HG03442 (cell line): ENCODE measurements around the gene LCN9.
"Not testable (repeated sequence)": the region's sequence is repeated elsewhere in the genome, so short reads cannot be mapped to it uniquely, and the experiment has no call there.

Experiments
- ATAC-seq: cut with Tn5 transposase; IDR thresholded peaks from one replicate; pipeline ENCODE4 v1.9.1; 2021; ENCODE audit warnings: mild to moderate bottlenecking, moderate library complexity; ENCODE audit not compliant: unreplicated experiment

The LCN9 gene, protein sequence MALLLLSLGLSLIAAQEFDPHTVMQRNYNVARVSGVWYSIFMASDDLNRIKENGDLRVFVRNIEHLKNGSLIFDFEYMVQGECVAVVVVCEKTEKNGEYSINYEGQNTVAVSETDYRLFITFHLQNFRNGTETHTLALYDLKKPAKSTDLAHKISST

DNA sequence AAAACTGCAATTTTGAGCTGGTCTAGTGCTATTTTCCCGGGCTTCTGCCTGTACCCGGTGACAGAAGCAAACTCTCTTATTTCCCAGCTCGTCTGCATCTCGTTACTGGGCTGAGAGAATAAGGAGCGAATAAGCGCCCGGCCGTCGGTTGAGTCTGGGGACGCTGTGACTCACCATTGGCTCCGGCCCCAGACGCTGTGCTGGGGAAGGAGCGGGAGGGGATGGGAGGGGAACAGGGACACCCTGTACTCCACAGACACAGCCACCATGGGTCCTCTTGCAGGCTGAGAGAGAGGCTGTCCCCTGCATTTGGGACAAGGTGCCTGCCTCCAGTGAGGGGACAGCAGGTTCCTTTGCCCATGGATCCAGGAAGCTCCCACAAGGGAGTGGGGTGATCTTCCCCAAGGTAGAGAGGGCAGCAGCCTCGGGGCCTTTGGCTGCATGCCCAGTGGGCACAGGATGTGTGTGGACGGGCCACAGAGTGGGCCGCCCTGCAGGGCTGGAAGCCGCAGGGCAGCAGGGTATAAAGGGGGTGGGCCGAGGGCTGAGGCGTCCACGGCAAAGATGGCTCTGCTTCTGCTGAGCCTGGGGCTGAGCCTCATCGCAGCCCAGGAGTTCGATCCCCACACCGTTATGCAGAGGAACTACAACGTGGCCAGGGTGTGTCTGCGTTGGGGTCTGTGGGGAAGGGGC is at the start of gene LCN9:
LCN9 (plus strand) TSS at position 552 of the 693 bp plus-strand sequence; CDS start at position 565, 13 bp downstream.
- no peak for ATAC-seq

DNA sequence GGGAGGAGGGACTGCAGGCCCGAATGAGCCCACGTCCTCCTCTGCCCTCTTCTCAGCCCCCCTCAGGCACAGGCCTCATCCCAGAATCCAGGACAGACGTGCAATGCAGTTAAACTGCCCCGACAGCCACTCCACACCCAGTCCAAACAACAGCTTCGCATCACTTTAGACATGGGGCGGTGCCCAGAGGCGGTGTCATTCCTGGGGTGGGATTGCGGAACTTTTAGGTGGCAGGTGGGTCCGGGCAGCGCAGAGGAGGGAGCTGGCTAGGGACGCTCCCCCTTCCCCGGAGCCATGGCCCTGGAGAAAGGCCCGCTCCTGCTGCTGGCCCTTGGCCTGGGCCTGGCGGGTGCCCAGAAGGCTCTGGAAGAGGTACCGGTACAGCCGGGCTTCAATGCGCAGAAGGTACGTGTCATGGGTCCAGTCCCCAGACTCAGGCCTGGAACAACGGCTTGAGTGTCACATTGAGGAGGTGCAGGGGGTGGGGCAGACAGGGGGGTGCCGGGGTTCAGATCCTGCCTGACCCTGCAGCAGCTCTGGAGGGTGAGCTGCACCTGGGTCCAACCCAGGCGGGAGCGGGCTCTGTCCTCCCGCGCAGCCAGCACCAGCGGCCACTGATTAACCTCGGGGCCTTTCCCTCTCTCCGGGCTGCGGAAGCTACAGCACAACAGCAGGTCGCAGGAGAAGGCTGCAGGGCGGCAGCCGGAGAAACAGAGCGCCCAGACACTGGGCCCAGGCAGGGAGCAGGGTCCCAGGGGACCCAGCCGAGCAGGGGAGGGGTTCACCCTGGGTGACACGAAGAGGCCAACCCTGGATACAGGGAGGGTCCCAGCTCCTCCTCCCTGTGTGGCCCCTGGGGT is 48.9 kb upstream of the LCN9 start:
- no peak for ATAC-seq

DNA sequence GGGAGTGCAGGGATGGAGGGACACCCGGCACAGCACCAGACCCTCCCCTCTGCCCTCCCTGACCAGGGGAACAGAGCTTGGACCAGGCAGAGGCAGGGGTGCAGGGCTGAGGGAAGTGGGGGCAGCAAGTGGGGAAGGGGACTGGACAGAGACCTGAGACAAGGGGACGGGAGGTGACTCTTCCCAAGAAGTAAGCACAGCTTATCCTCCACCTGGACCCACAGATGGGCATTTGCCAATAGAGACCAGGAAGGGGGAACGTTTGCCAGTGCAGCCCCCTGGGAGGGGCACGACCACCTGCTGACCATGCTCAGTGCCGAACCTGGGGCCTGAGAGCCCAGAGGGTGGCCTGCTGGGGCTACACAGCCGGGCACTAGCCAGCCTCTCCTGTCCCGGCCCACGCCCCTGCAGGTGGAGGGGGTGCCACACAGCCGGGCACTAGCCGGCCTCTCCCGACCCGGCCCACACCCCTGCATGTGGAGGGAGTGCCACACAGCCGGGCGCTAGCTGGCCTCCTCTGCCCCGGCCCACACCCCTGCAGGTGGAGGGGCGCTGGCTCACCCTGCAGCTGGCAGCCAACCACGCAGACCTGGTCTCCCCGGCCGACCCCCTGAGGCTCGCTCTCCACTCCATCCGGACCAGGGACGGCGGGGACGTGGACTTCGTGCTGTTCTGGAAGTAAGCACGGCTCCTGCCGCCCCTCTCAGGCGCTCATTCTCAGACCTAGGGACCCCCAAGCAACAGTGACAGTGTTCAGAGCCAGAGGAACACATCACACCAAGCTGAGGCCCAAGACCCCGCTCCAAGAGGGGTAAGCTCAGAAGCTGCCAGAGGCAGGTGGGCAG is 48.1 kb upstream of the LCN9 start:
- ATAC-seq: no peak

DNA sequence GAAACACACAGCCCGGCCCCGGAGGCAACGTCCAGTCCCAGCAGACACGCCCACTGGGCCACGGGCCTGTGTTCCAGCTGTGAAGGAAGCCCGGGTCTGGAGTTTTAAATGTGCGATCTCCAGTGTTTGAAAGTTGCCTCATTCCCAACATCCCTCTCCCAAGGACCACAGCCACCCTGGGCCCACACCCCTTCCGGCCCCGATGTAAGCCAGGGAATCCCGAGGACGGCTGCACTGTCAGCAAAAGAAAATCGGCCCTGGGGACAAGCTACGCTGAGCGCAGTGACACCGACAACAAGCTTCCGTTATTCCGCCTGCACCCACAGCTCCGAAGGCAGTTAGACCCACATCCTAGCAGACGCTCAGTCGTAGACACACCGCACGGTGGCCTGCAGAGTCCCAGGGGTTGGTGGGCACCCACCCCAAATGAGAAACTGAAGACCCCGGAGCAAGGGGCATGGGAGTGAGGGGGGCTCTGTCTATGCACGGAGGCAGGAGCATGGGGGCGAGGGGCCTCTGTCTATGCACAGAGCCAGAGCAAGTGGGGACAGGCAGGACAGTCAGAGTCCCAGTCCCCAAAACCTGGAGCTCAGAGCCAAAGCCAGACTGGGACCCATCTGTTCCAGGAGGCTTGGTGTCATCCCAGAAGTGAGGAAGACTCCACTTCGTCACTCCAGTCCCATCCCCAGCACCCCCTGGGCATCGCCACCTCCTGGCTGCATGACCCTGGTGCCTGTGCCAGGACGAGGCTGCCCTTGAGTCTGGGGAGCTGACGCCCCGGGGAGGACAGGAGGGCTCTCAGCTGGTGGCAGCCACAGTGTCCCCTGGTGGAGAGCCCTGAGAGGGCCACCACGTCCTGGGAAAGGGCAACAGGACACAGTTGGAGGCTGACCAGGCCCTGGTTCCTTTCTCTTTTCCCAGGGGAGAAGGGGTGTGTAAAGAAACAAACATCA is 47.2 kb upstream of the LCN9 start:
- ATAC-seq: no peak

DNA sequence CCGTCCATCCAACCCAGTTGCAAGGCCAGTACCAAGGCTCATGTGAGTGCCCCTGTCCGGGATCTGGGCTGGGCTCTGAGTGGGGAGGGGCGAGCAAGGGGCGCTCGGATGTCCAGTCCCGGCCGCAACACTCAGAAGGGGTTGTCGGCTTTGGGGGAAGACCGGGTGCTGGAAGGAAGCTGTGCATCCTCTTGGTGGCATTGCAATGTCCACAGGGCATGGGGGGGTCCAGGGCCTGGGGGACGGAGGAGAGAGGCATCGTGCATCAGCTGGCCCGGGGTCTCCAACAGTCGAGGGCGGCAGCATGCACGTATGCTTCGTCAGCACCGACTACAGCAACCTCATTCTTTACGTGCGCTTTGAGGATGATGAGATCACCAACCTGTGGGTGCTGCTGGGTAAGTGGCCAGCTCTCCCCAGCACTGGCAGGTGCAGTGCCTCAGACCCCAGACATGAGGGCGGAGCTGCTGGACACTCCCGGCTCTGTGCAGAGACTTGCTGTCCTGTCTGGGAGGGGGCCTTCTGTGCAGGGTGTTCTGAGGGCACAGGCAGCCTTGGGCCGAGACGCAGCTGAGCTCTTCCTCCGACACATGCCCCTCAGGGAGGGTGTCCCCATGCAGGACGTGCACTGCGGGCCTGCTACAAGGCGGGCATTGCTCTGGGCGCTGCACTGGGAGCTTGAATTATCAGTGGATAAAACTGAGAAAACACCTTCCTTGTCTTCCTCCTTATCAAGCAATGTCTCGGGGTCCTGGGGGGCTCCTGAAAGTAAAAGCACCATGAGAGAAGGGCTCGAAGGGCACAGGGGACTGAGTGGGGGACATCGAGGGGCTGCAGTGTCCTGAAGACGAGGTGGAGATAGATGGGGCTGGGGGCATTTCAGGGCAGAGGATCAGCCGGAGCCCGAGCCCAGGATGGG is 46.2 kb upstream of the LCN9 start:
- ATAC-seq: no peak

DNA sequence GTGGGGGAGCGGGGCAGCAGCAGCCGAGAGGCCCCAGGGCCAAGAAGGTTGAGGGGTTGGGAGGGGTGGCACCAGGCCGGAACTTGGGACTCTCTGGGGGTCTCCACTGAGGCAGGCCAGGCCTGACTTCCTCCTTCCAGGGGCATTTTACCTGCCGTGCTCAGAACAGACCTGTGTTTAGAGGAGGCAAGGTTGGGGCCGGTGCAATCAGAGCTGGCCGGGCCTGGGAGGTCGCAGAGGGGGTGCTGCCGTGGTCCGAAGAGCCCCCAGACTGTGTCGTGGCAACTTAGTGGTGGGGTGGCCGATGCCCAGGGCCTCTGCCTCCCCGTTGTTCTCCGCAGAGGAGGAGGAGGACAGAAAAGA is 45.6 kb upstream of the LCN9 start:
- no peak for ATAC-seq

DNA sequence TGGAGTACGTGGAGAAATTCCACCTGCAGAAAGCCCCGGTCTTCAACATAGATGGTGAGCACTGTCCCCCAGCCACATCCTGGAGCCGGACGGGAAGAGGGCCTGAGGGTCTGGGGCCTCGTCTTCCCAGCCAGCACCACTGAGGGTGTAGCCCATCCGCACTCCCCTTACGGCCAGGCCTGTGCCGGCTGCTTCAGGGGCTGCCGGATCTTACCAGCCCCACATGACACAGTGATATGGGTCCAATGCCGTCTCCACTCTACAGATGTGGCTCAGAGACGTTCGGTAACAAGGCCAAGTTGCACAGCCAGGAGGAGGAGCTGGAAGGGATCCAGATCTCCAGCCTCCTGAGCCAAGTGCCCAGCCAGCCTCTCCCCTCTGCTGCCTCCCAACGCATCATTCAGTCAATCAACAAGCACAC is 45.1 kb upstream of the LCN9 start:
- ATAC-seq: no peak

DNA sequence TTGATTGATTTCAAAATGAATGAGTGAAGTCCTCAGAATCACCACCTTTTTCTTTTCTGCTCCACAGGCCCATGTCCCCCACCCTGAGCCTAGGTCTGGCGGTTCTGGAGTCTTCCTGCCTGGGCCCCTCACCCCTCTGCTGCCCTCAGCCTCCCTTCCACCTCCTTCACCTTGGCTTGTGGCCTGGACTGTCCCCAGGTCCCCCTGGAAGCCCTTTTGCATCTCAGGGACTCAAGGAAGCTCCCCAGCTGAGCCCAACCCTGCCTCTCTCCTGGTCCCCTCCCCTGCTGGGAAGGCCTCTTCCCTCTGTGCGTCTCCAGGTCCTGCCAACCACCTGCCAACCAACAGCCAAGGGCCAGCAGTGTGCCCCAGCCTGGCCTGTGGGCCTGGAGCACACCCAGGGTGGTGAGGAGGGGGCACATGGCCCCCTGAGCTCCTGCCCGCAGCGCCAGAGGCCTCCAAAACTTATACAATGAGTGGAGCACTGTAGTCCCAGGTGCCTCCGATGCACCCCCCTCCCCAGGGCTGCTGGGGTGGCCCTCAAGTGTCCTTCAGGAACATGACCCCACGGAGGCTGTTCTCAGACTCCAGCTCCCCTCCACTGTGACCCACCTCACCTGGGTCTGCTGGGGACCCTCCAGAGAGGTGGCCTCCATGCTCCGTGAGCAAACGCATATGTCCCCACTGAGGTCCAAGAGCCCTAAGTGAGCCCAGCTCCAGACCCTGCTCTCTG is 44.1 kb upstream of the LCN9 start:
- no peak for ATAC-seq

DNA sequence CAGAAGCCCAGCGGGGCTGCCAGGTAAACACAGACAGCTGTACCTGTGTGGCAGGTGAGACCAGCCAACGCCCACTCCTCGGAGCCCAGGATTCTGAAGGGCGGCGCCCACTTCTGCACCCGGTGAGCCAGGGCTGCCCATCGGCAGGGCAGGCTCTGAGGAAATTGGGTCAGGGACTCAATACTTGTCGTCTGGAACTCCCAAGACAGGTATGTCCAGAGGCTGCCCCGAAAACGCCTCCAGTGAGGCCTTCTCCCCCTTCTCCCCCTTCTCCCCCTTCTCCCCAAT is 43.6 kb upstream of the LCN9 start:
- no peak for ATAC-seq

DNA sequence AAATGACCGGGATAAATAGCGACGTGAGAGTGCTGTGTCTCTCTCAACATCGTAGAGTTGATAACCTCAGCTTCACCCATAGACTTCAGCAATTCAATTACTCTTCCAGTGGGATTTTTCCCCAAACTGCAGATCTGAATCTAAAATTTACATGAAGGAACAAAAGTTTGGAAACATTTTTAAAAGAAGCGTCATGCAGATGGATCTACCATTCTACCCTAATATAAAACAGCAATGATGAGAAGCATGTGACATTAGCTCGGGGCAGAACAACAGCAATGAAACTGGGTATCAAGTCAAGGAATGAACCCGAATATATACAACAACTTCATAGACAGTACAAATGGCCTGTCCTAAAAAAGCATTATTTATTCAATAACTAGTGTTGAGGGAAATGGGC is 42.6 kb upstream of the LCN9 start:
- no peak for ATAC-seq

DNA sequence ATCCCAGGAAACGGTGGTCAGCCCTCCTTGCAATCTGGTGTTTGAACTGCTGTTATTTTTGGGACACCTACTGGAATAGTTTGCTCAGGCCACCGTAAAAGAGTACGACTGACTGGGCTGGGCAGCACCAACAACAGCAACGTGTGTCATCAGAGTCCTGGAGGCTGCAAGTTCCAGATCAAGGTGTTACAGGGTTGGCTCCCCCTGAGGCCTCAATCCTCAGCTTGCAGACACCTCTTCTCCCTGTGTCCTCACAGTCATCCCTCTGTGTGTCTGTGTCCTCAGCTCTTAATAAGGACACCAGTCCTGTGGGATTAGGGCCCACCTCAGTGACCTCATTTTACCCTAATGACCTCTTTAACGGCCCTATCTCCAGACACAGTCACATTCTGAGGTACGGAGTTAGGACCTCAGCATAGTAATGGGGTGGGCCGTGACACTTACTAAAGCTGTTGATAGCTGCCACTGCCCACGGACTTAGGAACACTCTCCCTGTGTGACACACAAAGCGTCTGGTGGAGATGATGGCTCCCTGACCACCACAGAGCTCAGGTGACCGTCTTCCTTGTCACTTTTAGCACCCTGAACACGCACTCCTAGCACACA is 40.6 kb upstream of the LCN9 start:
- no peak for ATAC-seq

DNA sequence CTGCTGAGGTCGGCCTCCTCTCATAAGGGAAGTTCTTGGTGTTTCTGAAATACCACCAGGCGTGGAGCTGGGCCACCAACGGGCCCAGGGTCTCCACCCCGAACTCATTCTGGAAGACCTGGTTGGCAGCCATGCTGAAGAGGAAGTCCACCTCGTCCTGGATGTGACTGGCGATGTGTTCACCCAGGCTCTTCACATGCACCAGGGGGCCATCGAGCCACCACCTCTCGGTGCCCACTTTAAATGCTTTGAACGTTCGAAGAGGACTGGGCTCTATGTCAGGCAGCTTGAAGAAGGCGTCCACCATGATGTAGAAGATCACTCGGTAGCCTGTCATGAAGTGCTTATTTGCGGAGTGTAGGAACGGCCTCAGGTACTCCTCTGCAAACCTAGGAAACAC is 38.8 kb upstream of the LCN9 start:
- ATAC-seq: no peak

DNA sequence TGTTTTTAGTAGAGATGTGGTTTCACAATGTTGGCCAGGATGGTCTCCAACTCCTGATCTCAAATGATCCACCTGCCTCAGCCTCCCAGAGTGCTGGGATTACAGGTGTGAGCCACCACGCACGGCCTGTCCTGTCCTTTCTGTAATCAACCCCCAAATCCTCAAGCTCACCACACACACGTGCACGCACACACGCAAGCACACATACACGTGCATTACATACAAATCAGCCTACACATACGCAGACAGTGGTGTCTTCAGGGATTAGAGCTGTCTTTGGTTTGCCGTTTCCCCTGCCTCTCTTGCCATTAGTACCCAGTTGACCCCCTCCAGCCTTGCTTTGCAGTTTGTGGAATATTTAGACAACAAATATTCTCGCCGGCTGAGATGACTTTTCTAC is 30.3 kb upstream of the LCN9 start:
- no peak for ATAC-seq

DNA sequence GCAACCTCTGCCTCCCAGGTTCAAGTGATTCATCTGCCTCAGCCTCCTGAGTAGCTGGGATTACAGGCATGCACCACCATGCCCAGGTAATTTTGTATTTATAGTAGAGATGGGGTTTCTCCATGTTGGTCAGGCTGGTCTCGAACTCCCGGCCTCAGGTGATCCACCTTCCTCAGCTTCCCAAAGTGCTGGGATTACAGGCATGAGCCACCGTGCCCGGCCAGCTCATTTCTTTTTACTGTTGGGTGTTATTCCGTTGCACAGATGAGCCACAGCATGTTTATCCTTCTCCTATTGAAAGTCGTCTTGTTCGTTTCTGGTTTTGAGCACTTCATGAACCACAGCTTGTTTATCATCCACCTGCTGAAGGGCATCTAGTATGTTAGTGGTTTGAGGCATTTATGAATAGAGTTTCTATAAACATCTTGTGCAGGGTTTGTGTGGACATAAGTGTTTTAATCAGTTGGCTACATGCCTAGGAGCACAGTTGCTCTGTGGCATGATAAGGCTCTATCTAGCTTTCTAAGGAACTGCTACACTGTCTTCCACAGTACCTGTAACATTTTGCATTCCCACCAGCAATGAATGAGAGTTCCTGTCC is 26.1 kb upstream of the LCN9 start:
- ATAC-seq: not testable (repeated sequence)

DNA sequence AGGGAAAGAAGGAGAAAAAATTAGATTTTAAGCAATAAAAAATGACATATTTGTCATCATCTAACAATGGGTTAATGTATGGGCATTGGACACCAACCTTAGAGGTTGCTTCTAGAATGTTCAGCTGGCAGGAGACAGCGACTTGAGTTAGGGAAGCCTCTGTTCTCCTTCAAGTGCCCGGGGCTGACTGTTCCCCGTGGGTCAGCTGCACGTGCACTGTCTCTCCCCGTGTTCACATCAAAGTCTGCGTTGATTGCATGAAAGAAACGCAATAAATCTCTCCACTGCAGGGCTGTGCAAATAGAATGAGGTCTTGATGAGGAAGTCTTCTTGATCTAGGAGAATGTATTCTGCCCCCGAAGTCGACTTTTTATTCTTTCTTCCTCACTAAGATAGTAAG is 23.9 kb upstream of the LCN9 start, which contains the start of gene GLT6D1:
GLT6D1 (minus strand) TSS at position 345 of the 400 bp plus-strand sequence. CDS start 353 bp downstream, outside the sequence.
- no peak for ATAC-seq

DNA sequence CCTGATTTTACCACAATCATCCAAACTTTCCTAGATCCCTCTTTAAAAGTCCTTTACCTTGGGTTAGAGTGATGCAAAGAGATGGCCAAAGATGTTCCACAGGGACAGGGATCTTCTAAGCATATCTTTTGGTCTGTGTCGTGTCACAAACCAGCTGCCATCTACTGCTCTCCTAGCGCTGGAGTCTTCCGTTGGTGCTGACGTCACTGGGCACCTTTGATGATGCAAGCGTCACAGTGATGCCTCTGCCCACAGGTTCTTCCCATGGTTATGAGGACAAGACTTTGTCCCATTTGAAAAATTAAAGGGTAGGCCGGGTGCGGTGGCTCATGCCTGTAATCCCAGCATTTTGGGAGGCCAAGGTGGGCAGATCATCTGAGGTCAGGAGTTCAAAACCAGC is 22.1 kb upstream of the LCN9 start:
- ATAC-seq: no peak

DNA sequence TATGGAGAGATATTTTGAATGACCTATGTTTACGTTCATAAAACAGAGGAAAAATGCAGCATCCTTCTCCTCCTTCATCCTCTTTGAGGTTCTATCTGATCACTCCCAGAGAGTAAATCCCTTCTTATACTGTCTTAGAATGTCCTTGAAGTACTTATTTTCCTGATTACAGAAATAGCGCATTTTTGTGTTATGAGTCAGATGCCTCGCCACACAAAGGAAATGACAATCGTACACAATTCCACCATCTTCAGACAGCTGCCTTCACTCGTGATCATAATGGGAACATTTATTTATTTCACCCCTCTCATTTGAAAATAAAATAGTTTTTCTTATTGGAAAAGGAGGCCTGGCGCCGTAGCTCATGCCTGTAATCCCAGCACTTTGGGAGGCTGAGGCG is 21.4 kb upstream of the LCN9 start:
- no peak for ATAC-seq
